Erythroblast (primary cell): Measurements from ENCODE around the gene PLXNB2.

ENCODE experiments used
- GATA1 ChIP-seq: IDR thresholded peaks from 2 replicates; pipeline ENCODE4 v1.6.1; 2011; ENCODE audit warnings: low read depth, mild to moderate bottlenecking, control low read depth, low read length, moderate library complexity
- POLR2A ChIP-seq: IDR thresholded peaks from 2 replicates; pipeline ENCODE4 v1.6.1; 2011; ENCODE audit warnings: mild to moderate bottlenecking, low read length

- TF ChIP-seq POLR2A: no peak
- no peak for TF ChIP-seq GATA1
Measured at GRCh38 chr22:50285568-50286229, 21.7 kb downstream of the PLXNB2 start.
